Skeletal muscle satellite cell (primary cell): Measurements from ENCODE around the gene BBS2.
A peak's percentile ranks its signal among the peaks of the same experiment; 100 is the strongest.

Experiments
- H3K27me3 ChIP-seq: 2 replicates; pipeline ENCODE4 v1.7.0; 2013; ENCODE audit warnings: low read length; ENCODE audit not compliant: control insufficient read depth, insufficient read depth
- H3K36me3 ChIP-seq: 2 replicates; pipeline ENCODE4 v1.7.0; 2013; ENCODE audit warnings: mild to moderate bottlenecking, control low read depth, low read length; ENCODE audit not compliant: insufficient read depth
- H3K4me1 ChIP-seq: 2 replicates; pipeline ENCODE4 v1.7.0; 2013; ENCODE audit warnings: low read length; ENCODE audit not compliant: control insufficient read depth, insufficient read depth
- H3K4me2 ChIP-seq: 2 replicates; pipeline ENCODE4 v1.7.0; 2013; ENCODE audit warnings: mild to moderate bottlenecking, low read length
- H3K4me3 ChIP-seq: 2 replicates; pipeline ENCODE4 v1.7.0; 2013; ENCODE audit warnings: low read length
- H3K9ac ChIP-seq: 2 replicates; pipeline ENCODE4 v1.7.0; 2013; ENCODE audit warnings: mild to moderate bottlenecking, low read depth, low read length, moderate library complexity
- H3K9me3 ChIP-seq: replicated peaks from 2 replicates; pipeline ENCODE4 v1.7.0; 2013; ENCODE audit warnings: mild to moderate bottlenecking, control low read depth, low read length

BBS2 gene

DNA sequence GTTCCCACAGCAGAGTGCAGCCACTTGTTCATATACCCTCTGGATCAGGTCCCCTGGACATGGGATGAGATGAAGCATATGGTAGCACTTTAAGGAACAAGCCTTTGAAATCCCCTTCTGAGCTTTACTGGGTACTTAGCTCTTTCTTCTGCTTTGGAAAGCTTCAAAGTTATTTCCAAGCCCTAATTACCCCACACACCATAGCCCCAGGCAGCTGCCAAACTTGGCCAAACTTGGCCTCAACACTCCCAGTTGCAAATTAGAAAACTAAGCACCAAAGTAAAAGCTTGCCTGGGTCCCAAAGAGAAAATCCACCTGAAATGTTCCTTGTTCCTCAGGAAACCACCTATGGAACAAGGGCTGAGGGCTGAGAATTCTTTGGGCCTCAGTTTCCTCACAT lies 29.3 kb upstream of the BBS2 start:
- Histone ChIP-seq H3K9ac (no peak overlapping the region), H3K27me3 (peaks cover 13% of the 10 kb centered on the region), H3K36me3 (no peaks in the 10 kb centered on the region), H3K4me1 (no peaks in the 10 kb centered on the region), H3K4me3 (no peak overlapping the region), H3K9me3 (no peaks in the 10 kb centered on the region), H3K4me2 (no peak overlapping the region)

DNA sequence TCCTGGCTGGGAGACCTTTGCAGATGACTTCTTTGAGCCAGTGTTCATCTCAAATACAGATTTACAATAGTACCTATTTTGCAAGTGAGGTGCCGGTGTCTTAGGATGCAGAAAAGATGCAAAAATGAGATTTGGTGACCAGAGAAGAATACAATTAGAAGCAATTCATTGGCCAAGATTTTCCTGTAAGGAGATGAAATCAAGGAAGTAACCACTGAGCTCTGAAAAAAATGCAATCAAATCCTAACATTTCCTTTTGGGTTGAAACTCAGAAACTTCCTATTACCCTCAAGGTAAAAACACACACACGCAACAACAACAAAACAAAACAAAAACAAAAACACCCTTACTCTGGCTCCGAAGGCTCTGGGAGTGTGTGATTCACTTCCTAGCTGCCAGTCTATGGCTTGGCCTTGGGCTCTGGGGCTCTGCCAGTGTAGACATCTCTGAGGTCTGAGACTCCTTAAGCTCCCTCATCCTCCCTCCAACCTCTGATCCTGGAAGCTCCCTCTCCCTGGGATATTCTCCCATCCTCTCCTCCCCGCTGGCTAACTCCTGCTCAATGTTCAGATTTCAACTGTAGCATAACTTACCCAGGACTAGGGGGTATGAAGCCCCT lies 28.2 kb upstream of the BBS2 start:
- Histone ChIP-seq H3K4me1 (no peaks in the 10 kb centered on the region), H3K36me3 (no peaks in the 10 kb centered on the region), H3K27me3 (peaks cover 8% of the 10 kb centered on the region), H3K9ac (no peak overlapping the region), H3K4me3 (no peak overlapping the region), H3K4me2 (no peak overlapping the region), H3K9me3 (no peaks in the 10 kb centered on the region)

DNA sequence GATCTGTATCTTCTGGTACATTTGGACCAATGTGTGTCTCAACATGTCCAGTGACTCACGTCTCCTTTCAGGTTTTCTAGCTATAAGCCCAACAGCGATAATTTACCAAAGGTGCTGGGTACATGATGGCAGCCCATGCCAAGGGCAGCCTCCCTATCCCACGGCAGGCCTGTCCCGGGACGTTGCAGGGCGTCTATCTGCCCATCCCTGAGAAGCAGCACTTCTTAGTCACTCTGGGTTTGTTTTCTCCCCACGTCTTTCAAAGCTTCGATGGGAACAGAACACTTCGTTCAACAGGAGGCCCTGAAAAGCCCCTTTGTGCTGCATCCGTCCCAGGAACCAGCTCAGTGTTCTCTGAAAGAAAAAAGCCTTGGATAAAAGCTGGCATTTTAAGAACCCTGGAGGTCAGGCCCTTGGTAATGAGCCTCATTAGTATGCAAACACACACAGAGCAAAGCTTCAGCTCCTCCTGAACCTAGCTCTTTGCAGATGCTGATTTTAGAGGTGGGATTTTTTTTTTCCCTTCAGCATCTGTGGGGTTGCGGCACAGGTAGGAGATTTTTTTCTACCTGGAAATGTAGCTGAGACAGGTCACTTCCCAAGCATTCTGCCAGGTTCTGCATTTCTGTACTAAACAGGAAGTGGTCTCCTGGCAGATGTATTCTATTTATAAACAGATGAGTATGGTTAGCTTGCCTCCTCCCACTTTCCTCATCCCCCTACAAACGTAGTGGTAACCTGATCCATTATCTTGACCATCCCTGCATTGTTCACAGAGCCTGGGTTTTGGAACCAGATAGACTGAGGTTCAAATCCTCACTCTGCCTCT lies 27.5 kb upstream of the BBS2 start:
- Histone ChIP-seq H3K4me3 (no peak overlapping the region), H3K4me1 (no peaks in the 10 kb centered on the region), H3K9me3 (no peaks in the 10 kb centered on the region), H3K36me3 (no peaks in the 10 kb centered on the region), H3K4me2 (no peak overlapping the region), H3K27me3 (peaks cover 9% of the 10 kb centered on the region), H3K9ac (no peak overlapping the region)

DNA sequence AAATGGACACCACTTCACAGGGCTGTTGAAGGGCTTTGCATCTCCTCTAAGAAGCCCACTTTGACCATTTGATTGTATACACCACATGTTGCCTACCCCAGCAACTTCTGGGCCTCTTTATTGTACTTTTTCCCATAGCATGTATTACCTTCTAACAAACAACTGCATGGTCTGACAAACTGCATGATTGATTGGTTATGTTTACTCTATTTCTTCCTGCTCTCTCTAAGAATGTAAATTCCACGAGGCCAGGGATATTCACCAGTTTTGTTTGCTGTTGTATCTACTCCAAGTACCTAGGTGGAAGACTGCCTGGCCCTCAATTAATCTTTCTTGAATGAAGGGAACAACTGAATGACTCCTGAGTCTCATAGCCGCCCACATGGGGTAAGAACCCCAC lies 22.2 kb upstream of the BBS2 start:
- H3K4me2 ChIP-seq = no peak overlapping the region
- H3K36me3 ChIP-seq = no peaks in the 10 kb centered on the region
- no peak overlapping the region for H3K9ac ChIP-seq
- H3K9me3 ChIP-seq = no peaks in the 10 kb centered on the region
- H3K27me3 ChIP-seq = peaks cover 23% of the 10 kb centered on the region
- no peaks in the 10 kb centered on the region for H3K4me1 ChIP-seq
- no peak overlapping the region for H3K4me3 ChIP-seq

GRCh38 chr16:56539656-56540055 lies 19.8 kb upstream of the BBS2 start:
- Histone ChIP-seq H3K9ac (no peak overlapping the region), H3K4me1 (no peaks in the 10 kb centered on the region), H3K4me3 (no peak overlapping the region), H3K4me2 (no peak overlapping the region), H3K9me3 (no peaks in the 10 kb centered on the region), H3K36me3 (no peaks in the 10 kb centered on the region), H3K27me3 (peaks cover 43% of the 10 kb centered on the region)

DNA sequence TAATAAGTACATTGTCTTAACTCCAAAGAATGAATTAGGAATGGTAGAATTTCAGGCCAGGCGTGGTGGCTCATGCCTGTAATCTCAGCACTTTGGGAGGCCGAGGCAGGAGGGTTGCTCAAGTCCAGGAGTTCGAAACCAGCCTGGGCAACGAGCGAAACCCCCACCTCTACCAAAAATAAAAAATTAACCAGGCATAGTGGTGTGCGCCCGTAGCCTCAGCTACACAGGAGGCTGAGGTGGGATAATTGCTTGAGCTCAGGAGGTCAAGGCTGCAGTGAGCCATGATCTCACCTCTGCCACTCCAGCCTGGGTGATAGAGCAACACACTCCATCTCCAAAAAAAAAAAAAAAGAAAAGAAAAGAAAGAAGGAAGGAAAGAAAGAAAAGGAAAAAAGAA lies 18.5 kb upstream of the BBS2 start:
- no peak overlapping the region for H3K4me2 ChIP-seq
- no peaks in the 10 kb centered on the region for H3K9me3 ChIP-seq
- H3K27me3 ChIP-seq = peaks cover 53% of the 10 kb centered on the region
- no peak overlapping the region for H3K4me3 ChIP-seq
- no peaks in the 10 kb centered on the region for H3K36me3 ChIP-seq
- no peak overlapping the region for H3K9ac ChIP-seq
- no peaks in the 10 kb centered on the region for H3K4me1 ChIP-seq

DNA sequence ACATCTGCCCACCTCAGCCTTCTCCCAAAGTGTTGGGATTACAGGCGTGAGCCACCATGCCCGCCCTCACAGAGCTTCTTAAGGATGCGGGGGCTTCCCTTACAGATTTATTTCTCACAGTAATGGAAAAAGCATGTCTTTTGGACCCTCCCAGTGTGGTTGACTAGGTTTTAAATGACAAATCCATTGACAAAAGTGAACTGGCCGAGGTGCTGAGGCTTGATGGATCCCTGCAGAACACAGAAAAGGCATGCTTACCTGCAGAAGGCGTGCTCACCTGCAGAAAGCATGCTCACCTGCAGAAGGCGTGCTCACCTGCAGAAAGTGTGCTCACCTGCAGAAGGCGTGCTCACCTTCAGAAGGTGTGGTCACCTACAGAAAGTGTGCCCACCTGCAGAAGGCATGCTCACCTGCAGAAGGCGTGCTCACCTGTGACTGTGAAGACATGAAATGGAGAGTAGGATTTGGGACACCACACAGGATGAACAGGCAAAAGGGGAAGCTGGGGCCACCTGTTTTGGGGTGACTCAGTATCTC lies 15.1 kb upstream of the BBS2 start:
- Histone ChIP-seq H3K4me3 (no peak overlapping the region), H3K36me3 (no peaks in the 10 kb centered on the region), H3K9me3 (no peaks in the 10 kb centered on the region), H3K4me2 (no peak overlapping the region), H3K27me3 (peaks cover 52% of the 10 kb centered on the region), H3K9ac (no peak overlapping the region), H3K4me1 (no peaks in the 10 kb centered on the region)

GRCh38 chr16:56532714-56533113 lies 12.9 kb upstream of the BBS2 start:
- Histone ChIP-seq H3K9ac (no peak overlapping the region), H3K4me1 (no peaks in the 10 kb centered on the region), H3K4me2 (no peak overlapping the region), H3K36me3 (no peaks in the 10 kb centered on the region), H3K27me3 (peaks cover 41% of the 10 kb centered on the region), H3K4me3 (no peak overlapping the region), H3K9me3 (no peaks in the 10 kb centered on the region)

- no peaks in the 10 kb centered on the region for H3K36me3 ChIP-seq
- H3K9ac ChIP-seq = no peak overlapping the region
- H3K4me1 ChIP-seq = no peaks in the 10 kb centered on the region
- peaks cover 28% of the 10 kb centered on the region for H3K27me3 ChIP-seq
- H3K4me2 ChIP-seq = no peak overlapping the region
- H3K9me3 ChIP-seq = no peaks in the 10 kb centered on the region
- H3K4me3 ChIP-seq = no peak overlapping the region
These were observed 11.0 kb upstream of the BBS2 start for GRCh38 chr16:56530872-56531271.

- Histone ChIP-seq H3K36me3 (no peaks in the 10 kb centered on the region), H3K4me2 (peak overlapping the region; percentile 17), H3K4me1 (peaks cover 12% of the 10 kb centered on the region)
These were observed 5.4 kb upstream of the BBS2 start for GRCh38 chr16:56525236-56525635.

DNA sequence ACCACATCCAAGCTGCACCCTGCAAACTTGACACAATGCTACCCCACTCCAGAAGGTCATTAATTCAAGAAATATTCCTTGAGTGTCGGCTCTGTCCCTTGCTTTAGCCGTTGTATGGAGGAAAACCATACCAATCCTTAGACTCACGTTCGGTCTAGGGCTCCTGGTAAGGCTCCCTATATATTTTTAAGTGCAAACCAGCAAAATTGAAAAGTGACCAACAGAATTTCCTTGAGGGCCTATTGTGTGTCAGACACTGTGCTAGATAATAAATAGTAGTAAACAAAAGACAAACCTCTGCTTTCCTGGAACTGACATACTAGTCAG lies 390 bp upstream of the BBS2 start:
- H3K9me3 ChIP-seq = no peaks in the 10 kb centered on the region
- H3K4me2 ChIP-seq = peak overlapping the region; percentile 77
- H3K27me3 ChIP-seq = no peaks in the 10 kb centered on the region
- no peaks in the 10 kb centered on the region for H3K36me3 ChIP-seq
- H3K4me3 ChIP-seq = peak overlapping the region; percentile 89
- peaks cover 31% of the 10 kb centered on the region for H3K4me1 ChIP-seq
- peak overlapping the region; percentile 88 for H3K9ac ChIP-seq

More at GRCh38 chr16:56525236-56525635, 5.4 kb upstream of the BBS2 start:
- H3K27me3 ChIP-seq = no peaks in the 10 kb centered on the region
- no peaks in the 10 kb centered on the region for H3K9me3 ChIP-seq
- H3K4me3 ChIP-seq = no peak overlapping the region
- H3K9ac ChIP-seq = no peak overlapping the region

- Histone ChIP-seq H3K4me3 (peak overlapping the region; percentile 5), H3K9me3 (no peaks in the 10 kb centered on the region), H3K9ac (no peak overlapping the region), H3K4me1 (peaks cover 41% of the 10 kb centered on the region), H3K36me3 (no peaks in the 10 kb centered on the region), H3K4me2 (peak overlapping the region; percentile 77), H3K27me3 (no peaks in the 10 kb centered on the region)
These were observed 1.4 kb downstream of the BBS2 start for GRCh38 chr16:56518425-56518824.
